PC-3 (cell line): ENCODE results near the gene AXL.

Experiments used
- EZH2 ChIP-seq: fragments of 300-600 bp; sonication (generic); IDR thresholded peaks from one replicate; pipeline ENCODE4 v1.6.1; 2017; ENCODE audit warnings: antibody characterized with exemption, mild to moderate bottlenecking, low read length; ENCODE audit not compliant: unreplicated experiment
- EZH2phosphoT487 ChIP-seq: fragments of 300-600 bp; sonication (generic); IDR thresholded peaks from 2 replicates; pipeline ENCODE4 v1.6.1; 2018; ENCODE audit warnings: mild to moderate bottlenecking, antibody characterized with exemption, low read length, borderline replicate concordance
- TF ChIP-seq, protein P1 (sequence below): fragments of 300-600 bp; sonication (generic); conservative IDR thresholded peaks from 2 replicates; pipeline ENCODE4 v1.5.1; 2017; ENCODE audit warnings: antibody characterized with exemption, low read depth, mild to moderate bottlenecking, low read length

DNA sequence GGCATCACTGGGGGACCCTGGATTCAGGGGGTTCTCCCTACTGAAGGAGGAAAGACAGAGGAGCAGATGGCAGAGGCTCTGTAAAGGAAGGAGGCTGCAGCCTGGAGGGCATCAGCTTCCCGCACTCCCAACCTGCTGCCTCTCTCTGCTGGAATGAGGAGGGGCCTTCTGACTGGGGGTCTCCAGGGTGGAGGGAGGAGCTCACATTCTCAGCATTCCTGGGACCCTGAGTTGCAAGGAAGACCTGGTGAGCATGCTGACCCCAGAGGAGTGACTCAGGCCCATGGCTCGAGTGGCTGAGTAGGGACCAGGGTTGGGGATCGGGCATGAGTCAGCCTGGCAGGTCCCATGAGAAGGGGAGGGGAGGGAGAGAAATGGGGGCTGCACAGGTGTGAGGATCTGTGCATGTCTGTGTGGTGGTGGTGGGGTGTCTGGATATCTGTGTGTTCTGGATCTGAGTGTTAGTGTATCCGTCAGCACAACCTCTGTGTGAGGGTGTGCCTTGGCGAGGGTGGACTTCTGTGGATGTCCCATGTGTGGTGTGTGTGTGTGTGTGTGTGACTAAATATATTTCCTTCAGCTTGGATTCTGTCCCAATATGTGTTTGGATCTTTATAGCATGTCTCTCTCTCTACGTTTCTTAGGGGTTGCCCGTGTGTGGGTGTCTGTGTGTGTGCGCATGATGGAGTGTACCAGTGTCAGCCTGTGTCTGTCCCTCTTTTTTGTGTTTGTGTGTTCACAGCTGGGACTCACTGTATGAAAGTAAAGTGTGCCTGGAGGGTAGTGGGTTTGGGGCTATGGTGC is 4.6 kb downstream of the AXL start:
- TF ChIP-seq, protein P1, sequence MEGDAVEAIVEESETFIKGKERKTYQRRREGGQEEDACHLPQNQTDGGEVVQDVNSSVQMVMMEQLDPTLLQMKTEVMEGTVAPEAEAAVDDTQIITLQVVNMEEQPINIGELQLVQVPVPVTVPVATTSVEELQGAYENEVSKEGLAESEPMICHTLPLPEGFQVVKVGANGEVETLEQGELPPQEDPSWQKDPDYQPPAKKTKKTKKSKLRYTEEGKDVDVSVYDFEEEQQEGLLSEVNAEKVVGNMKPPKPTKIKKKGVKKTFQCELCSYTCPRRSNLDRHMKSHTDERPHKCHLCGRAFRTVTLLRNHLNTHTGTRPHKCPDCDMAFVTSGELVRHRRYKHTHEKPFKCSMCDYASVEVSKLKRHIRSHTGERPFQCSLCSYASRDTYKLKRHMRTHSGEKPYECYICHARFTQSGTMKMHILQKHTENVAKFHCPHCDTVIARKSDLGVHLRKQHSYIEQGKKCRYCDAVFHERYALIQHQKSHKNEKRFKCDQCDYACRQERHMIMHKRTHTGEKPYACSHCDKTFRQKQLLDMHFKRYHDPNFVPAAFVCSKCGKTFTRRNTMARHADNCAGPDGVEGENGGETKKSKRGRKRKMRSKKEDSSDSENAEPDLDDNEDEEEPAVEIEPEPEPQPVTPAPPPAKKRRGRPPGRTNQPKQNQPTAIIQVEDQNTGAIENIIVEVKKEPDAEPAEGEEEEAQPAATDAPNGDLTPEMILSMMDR: no peak
- TF ChIP-seq EZH2 (no peak), EZH2phosphoT487 (no peak)
